HG03575 (cell line): ENCODE measurements around the gene FAM13C.

Experiments used
- ATAC-seq: cut with Tn5 transposase; IDR thresholded peaks from one replicate; pipeline ENCODE4 v1.9.1; 2021; ENCODE audit not compliant: unreplicated experiment, insufficient number of reproducible peaks, low FRiP score; ENCODE audit errors: extremely low read depth

FAM13C gene

DNA sequence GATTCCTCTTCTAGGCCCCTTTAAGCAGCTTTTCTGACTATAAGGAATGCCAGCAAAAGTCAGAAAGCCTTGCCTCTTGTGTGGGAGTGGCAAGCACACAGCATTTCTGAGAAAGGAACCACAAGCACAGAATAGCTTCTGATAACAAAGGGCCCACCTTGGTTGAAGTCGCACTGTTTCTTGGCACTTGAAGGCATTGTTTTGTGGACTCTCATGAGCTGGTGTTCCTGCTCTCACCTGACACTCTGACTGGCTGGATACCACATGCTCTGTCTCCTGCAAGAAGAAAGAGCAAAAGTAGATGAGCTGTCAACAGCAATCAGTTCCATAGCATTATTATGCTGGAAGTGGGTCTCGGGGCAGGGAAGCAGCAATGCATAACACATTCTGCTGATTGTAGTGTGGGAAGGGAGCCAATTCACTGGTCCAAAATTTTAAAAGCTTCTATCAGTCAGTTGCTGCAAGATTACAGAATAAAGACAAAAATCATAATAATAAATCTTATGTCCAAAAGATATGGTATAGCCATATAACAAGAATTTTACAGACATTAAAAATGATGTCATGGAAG is 38.4 kb downstream of the FAM13C start:
- ATAC-seq: no peak

GRCh38 chr10:59323036-59323459 is 39.3 kb downstream of the FAM13C start:
- ATAC-seq: no peak

DNA sequence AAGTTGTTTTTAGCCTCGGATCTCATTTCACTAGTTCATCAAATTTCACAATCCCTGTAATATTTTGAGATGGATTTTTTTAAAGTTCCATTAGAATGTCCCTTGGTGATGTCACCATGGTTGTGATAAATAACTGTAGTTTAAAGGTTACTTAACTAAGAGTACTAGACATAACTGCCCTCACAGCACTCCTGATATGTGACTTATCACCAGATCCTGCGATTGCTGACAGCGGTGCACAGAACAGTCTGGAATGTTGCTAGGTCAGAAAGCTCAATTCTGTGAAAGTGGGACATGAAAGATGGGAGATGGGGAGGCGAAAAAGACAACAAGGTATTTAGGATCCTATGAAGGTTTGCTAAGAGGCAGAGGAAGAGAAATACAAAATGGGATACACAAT is 40.2 kb downstream of the FAM13C start:
- ATAC-seq: no peak

- no peak for ATAC-seq
These were observed 42.0 kb downstream of the FAM13C start for GRCh38 chr10:59320355-59320754.

- ATAC-seq: no peak
These were observed 42.5 kb downstream of the FAM13C start for GRCh38 chr10:59319854-59320253.

DNA sequence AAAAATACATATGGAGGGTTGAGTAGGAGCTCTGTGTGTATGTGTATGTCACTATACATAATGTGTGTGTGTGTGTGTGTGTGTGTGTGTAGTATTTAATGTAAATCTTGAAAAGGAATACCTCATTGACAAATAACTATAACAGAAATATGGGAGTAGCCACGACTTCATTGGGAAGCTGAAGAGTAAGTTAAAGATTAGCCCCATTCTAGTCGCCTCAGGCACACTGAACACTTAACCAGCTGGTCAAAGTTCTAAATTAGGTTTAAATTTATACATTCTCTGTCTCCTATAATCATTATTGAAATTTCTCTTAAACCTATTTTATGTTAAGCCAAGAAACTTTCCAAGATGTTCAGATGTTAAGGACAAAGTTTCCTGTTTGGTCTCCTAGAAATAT is 45.3 kb downstream of the FAM13C start:
- ATAC-seq: no peak

DNA sequence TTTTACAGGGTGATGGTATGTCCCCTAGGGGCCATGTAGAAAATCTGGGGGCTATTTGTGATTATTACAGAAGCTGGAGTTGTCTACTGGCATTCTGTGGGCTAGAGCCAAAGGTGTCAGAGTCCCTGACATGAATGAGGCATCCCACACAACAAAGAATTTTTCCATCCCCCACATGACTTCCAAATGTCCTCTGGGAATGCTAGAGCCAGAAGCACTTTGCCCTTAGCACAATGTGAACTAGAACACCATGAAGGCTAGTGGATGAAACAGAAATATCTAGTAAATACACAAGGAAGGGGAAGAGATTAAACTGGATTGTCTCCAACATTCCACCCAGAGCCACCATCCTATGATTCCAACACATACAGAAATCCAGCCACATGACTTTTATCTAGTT is 46.9 kb downstream of the FAM13C start:
- ATAC-seq: no peak

GRCh38 chr10:59314268-59314667 is 48.1 kb downstream of the FAM13C start:
- no peak for ATAC-seq

GRCh38 chr10:59312247-59312646 is 50.1 kb downstream of the FAM13C start:
- ATAC-seq: no peak

DNA sequence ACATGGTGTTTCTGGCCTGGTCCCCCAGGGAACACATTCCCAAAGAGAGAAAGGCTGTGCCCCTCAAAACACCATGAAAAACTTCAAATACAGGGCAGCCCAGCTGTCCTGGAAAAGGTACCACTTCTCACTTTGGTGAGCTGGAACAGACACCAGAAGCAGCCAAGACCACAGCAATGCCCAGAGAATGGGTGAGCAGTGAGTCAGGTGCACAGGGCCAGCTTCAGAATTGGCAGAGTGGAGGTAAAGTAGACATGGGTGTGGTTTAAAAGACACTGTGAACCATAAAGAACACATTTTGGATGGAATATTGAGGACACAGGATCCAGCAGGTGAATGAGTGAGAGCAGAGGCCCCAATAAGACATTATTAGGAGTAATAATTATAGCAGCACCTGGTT is 51.3 kb downstream of the FAM13C start:
- no peak for ATAC-seq

DNA sequence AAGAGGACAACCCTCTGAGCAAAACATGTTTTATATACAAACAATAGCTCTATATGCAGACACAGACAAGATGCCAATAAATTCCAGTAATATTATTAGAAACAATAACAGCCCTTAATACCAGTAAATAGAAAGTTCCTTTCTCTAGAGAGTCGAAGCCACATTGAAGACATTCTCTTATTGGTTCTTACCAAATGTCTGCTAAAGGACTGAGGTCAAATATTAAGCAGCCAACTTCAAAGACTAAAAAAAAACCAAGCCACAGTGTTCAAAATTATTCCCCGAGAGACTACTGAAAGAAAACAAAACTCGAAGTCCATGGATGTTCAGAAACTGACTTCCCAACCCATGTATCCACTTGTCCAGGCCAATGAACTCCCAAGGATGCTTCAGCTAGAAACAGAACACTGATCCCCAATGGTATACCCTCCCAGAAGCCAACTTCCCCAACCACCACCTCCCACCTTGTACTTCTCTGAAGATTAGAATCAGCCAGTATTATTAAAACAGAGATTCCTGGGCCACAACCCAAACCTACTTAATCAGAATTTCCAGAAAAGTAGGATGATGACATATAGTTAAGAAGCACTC is 51.9 kb downstream of the FAM13C start:
- no peak for ATAC-seq

GRCh38 chr10:59304521-59305097 is 57.7 kb downstream of the FAM13C start:
- no peak for ATAC-seq

DNA sequence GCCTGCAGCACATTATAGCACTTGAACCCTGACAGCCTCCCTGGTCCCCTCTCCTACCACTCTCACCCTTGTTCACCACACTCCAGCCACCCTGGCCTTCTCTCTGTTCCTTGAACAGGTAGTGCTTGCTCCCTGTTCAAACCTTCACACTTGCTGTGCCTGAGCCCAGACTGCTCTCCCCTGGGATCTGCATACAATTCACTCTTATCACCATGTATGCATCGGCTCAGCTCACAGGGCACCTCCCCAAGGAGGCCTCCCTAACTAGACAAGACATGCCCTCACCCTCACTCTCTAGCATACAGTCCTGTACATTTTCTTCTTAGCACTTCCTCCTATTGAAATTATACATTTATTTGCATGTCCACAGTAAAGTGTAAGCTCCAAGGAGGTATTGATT is 59.3 kb downstream of the FAM13C start:
- no peak for ATAC-seq

- no peak for ATAC-seq
These were observed 60.0 kb downstream of the FAM13C start for GRCh38 chr10:59302381-59302780.

DNA sequence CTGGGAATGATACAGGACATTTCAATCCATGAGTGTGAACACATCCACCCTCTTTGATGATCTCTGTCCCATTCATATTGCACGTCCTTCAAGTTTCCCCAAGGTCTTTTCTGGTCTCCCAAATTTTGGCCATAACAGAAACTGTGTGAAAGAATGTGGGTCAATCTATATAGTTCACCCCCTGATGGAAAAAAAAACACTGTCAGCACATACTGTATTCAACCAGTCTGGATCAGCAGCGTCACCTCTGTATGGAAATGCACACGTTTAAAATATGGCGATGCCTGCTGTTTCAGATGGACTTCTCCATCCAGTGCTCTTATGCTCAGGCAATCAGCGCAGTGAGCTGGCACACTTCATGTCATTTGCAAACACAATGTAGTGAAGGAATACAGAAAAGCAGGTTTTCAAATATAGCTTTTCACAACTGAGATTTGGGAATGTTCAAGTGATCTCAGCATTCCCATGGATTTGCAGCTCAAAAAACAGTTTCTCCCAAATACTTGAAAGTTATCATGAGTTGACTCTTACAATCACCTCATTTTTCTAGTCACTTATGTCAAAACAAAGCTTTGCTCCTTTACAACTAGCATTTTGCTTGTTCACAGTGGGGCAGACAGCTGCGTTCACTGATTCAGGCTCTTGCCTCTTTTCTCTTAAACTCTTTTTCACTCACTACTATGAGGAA is 61.1 kb downstream of the FAM13C start:
- ATAC-seq: no peak

- ATAC-seq: no peak
These were observed 62.0 kb downstream of the FAM13C start for GRCh38 chr10:59300386-59300785.

DNA sequence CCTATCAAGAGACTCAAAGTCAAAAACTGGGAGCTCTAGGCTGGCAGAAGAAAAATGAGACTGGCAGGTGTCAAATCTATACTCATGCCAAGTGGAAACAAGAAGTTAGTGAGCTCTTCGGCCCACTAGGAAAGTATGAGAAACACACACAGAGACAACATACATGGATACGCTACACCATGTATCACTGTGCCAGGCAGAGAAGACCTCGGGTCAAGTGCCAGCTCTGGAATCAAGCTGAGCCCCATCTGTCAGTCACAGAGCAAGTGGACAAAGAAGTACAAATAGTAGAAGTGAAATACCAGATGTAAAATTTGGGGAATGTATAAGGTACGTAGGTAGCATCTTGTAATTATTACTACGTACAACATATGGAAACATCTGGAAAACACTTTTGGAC is 62.4 kb downstream of the FAM13C start:
- ATAC-seq: no peak

GRCh38 chr10:59290448-59290847 is 71.9 kb downstream of the FAM13C start:
- no peak for ATAC-seq

DNA sequence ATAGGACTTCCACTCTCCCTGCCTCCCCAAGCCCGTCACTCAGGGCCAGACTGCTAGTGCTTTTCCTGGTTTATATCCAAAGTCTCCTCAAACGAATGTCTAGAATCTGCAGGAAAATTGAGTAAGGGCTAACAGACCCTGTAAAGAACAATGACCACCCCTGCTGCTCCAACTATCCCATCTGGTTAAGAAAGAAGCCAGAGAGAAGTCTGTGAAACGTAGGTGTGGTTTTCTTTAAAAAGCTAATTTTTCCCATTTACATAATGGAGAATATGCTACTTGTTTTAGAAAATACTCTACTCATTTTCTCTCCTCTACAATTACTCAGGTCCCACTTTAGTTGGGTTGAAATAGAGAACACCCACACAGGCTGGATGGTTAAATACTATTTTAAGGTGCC is 72.5 kb downstream of the FAM13C start:
- no peak for ATAC-seq

DNA sequence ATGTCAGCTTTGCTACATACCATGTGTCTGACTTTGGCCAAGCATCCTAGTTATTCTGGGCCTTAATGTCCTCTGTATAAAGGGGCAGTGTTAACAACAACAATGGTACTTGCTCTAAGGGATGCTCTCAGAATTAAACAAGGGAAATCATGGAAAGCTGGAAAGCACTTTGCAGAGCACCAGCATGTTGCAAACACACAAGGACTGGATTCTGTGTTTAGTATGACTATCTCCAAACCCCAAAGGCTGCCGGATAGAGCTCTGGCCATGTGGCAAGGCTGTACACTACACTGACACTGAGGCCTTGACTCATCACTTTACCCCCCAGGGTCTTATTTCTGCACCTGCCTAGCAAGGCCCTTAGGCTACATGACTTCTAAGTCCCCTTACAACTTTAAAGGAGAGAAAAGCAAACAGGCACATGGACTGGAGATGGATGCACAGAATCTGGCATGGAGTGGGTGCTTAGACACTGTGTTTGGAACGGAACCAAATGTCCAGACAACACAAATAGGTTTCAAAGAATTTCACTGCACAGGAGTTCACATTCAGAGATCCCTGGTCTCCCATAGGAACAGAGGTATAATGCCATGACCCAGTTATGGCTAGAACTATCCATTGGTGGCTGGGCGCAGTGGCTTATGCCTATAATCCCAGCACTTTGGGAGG is 74.6 kb downstream of the FAM13C start:
- no peak for ATAC-seq
